HepG2 (cell line): Measurements from ENCODE around the gene MPST. TPM values are rescaled to one million over a fixed set of nuclear protein-coding genes. Genes with fewer than 3 reads are reported as not detected.

Source experiments
- MAZ ChIP-seq, 2 experiments: sonication (generic) in 1 of 2; formaldehyde crosslinking in 1 of 2; IDR thresholded peaks; 2 replicates each; pipeline versions ENCODE4 v1.5.0 to v1.6.1; 2012 to 2020; ENCODE audit warnings: low read depth in 2 of 2, mild to moderate bottlenecking in 2 of 2, borderline replicate concordance in 1 of 2, improper control_type of control experiment in 1 of 2, low read length in 1 of 2, missing genetic modification reagents in 1 of 2, moderate library complexity in 1 of 2
- SP2 ChIP-seq: sonication (generic); formaldehyde crosslinking; IDR thresholded peaks from 2 replicates; pipeline ENCODE4 v1.5.1; 2020; ENCODE audit warnings: mild to moderate bottlenecking, missing genetic modification reagents
- ZBTB38 ChIP-seq: sonication (generic); formaldehyde crosslinking; IDR thresholded peaks from 2 replicates; pipeline ENCODE4 v1.5.1; 2020; ENCODE audit warnings: mild to moderate bottlenecking, missing genetic modification reagents
- ZIK1 ChIP-seq: sonication (generic); formaldehyde crosslinking; IDR thresholded peaks from 2 replicates; pipeline ENCODE4 v1.5.0; 2020; ENCODE audit warnings: mild to moderate bottlenecking, low read depth, missing genetic modification reagents, borderline replicate concordance
- ZNF564 ChIP-seq: sonication (generic); formaldehyde crosslinking; IDR thresholded peaks from 2 replicates; pipeline ENCODE4 v1.8.1; 2023; ENCODE audit warnings: mild to moderate bottlenecking, missing genetic modification reagents
- ZNF605 ChIP-seq: sonication (generic); formaldehyde crosslinking; IDR thresholded peaks from 2 replicates; pipeline ENCODE4 v1.8.0; 2022; ENCODE audit warnings: mild to moderate bottlenecking, missing genetic modification reagents
- ZSCAN9 ChIP-seq: IDR thresholded peaks from 2 replicates; pipeline ENCODE4 v1.6.1; 2016; ENCODE audit warnings: borderline replicate concordance
- polyA plus RNA-seq, 8 experiments: library from polyadenylated mRNA; depleted of rRNA in 3 of 8; stranded (reverse) in 7 of 8; unstranded in 1 of 8; fragments of >200 nt; fragmentation: Illumina TruSeq in 4 of 8; extraction: Trizol in 4 of 8; gene quantifications; 2 replicates each; pipeline versions ENCODE4 v1.2.1 to v1.2.3, GENCODE V29; 2011 to 2016; ENCODE audit warnings: low read depth in 4 of 8, missing spikeins in 1 of 8, mixed read lengths in 1 of 8; ENCODE audit not compliant: insufficient read depth in 1 of 8
- total RNA-seq, 5 experiments: library from RNA; depleted of rRNA; stranded (reverse); fragments of >200 nt; fragmentation: Illumina TruSeq; extraction: Trizol; gene quantifications; 2 replicates each; pipeline ENCODE4 v1.2.3, GENCODE V29; 2016; ENCODE audit warnings: low read depth in 1 of 5
- TF ChIP-seq, protein P1 (sequence below): sonication (generic); formaldehyde crosslinking; IDR thresholded peaks from 2 replicates; pipeline ENCODE4 v1.4.0; 2020; ENCODE audit warnings: missing genetic modification reagents
- TF ChIP-seq, protein P2 (sequence below): IDR thresholded peaks from 2 replicates; pipeline ENCODE4 v1.6.1; 2016; ENCODE audit warnings: control low read depth
- TF ChIP-seq, protein P3 (sequence below): sonication (generic); formaldehyde crosslinking; IDR thresholded peaks from 2 replicates; pipeline ENCODE4 v1.5.0; 2020; ENCODE audit warnings: mild to moderate bottlenecking, missing genetic modification reagents, borderline replicate concordance

MPST gene
- total and polyA plus RNA-seq, 2 of the 13 experiments (the other 11 are each of a cell fraction or from before 2014, with no cell fraction given): 133 to 141 TPM

DNA sequence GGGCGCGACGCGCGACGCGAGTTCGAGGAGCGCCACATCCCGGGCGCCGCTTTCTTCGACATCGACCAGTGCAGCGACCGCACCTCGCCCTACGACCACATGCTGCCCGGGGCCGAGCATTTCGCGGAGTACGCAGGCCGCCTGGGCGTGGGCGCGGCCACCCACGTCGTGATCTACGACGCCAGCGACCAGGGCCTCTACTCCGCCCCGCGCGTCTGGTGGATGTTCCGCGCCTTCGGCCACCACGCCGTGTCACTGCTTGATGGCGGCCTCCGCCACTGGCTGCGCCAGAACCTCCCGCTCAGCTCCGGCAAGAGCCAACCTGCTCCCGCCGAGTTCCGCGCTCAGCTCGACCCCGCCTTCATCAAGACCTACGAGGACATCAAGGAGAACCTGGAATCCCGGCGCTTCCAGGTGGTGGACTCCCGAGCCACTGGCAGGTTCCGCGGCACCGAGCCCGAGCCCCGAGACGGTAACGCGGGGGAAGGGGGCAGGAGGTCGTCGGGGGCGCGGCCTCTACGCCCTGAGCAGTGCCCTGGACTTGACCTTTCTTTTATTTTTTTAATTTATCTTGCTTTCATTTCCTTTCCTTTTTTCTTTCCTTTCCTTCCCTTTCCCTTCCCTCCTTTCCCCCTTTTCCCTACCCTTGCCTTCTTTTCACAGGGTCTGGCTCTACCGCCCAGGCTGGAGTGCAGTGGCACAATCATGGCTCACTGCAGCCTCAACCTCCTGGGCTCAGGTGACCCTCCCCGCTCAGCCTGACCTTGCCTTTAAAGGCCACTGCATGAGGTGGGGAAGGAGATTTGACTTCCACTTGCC lies 5.0 kb downstream of the MPST start (continued):
- TF ChIP-seq, protein P1, sequence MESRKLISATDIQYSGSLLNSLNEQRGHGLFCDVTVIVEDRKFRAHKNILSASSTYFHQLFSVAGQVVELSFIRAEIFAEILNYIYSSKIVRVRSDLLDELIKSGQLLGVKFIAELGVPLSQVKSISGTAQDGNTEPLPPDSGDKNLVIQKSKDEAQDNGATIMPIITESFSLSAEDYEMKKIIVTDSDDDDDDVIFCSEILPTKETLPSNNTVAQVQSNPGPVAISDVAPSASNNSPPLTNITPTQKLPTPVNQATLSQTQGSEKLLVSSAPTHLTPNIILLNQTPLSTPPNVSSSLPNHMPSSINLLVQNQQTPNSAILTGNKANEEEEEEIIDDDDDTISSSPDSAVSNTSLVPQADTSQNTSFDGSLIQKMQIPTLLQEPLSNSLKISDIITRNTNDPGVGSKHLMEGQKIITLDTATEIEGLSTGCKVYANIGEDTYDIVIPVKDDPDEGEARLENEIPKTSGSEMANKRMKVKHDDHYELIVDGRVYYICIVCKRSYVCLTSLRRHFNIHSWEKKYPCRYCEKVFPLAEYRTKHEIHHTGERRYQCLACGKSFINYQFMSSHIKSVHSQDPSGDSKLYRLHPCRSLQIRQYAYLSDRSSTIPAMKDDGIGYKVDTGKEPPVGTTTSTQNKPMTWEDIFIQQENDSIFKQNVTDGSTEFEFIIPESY (CRISPR knock-in tag): peak; percentile 41
- TF ChIP-seq ZSCAN9 (CRISPR knock-in tag): no peak
- no peak for TF ChIP-seq SP2
- TF ChIP-seq ZNF605 (CRISPR knock-in tag): 0 out of 2 replicates have a peak, but pooled peaks have one; percentile 45
- TF ChIP-seq ZIK1: no peak
- TF ChIP-seq, protein P2, sequence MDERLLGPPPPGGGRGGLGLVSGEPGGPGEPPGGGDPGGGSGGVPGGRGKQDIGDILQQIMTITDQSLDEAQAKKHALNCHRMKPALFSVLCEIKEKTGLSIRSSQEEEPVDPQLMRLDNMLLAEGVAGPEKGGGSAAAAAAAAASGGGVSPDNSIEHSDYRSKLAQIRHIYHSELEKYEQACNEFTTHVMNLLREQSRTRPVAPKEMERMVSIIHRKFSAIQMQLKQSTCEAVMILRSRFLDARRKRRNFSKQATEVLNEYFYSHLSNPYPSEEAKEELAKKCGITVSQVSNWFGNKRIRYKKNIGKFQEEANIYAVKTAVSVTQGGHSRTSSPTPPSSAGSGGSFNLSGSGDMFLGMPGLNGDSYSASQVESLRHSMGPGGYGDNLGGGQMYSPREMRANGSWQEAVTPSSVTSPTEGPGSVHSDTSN: no peak
- no peak for TF ChIP-seq ZNF564 (CRISPR knock-in tag)
- TF ChIP-seq, protein P3, sequence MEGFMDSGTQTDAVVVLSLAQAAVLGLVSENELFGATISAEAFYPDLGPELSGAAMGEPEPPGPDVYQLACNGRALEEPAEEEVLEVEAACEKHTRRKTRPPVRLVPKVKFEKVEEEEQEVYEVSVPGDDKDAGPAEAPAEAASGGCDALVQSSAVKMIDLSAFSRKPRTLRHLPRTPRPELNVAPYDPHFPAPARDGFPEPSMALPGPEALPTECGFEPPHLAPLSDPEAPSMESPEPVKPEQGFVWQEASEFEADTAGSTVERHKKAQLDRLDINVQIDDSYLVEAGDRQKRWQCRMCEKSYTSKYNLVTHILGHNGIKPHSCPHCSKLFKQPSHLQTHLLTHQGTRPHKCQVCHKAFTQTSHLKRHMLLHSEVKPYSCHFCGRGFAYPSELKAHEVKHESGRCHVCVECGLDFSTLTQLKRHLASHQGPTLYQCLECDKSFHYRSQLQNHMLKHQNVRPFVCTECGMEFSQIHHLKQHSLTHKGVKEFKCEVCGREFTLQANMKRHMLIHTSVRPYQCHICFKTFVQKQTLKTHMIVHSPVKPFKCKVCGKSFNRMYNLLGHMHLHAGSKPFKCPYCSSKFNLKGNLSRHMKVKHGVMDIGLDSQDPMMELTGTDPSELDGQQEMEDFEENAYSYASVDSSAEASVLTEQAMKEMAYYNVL: 0 out of 2 replicates have a peak, but pooled peaks have one; percentile 23
- TF ChIP-seq MAZ (IDR thresholded peaks at IDR 0.05; ENCODE audit: borderline replicate concordance, low read depth, low read length): no peak
- peak; percentile 46; the same call in 1 of the 2 replicates for TF ChIP-seq MAZ (CRISPR knock-in tag; IDR thresholded peaks at IDR 0.05; ENCODE audit: low read depth)
- peak; percentile 95 for TF ChIP-seq ZBTB38 (CRISPR knock-in tag)
